Measurements from ENCODE around the gene CLEC2B.
A peak's percentile ranks its signal among the peaks of the same experiment; 100 is the strongest.

The CLEC2B gene

GRCh38 chr12:9829982-9830381 is 39.2 kb downstream of the CLEC2B start:
- Histone ChIP-seq H3K9ac (ENCODE audit: low read depth, low read length) (no peak overlapping the region), H3K9me3 (ENCODE audit: insufficient read depth, low read depth, low read length) (no peaks in the 10 kb centered on the region), H3K36me3 (ENCODE audit: insufficient read depth, low read length) (no peaks in the 10 kb centered on the region), H3K27ac (ENCODE audit: low read depth, low read length) (no peak overlapping the region), H3K27me3 (ENCODE audit: insufficient read depth, low read length) (no peaks in the 10 kb centered on the region), H3K4me3 (ENCODE audit: low read length) (no peak overlapping the region), H3K4me1 (ENCODE audit: insufficient read depth, low read length) (no peaks in the 10 kb centered on the region; the same call in 1 of the 2 replicates)
- 94% methylated on average over 4 of the region's 5 CpGs for WGBS

DNA sequence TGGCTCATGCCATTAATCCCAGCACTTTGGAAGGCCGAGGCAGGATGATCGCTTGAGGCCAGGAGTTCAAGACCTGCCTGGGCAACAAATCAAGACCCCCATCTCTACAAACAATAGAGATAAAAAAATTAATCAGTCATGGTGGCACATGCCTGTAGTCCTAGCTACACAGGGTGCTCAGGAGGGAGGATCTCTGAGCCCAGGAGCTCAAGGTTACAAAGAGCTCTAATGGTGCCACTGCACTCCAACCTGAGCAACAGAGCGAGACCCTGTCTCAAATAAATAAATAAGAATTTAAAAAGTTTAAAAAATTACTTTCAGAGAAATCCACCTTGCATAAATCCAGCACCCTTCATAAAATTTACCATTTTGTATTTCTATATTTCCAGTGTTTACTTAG is 39.7 kb downstream of the CLEC2B start:
- Histone ChIP-seq H3K4me1 (ENCODE audit: insufficient read depth, low read length) (no peaks in the 10 kb centered on the region; the same call in 1 of the 2 replicates), H3K9me3 (ENCODE audit: insufficient read depth, low read depth, low read length) (no peaks in the 10 kb centered on the region), H3K36me3 (ENCODE audit: insufficient read depth, low read length) (no peaks in the 10 kb centered on the region), H3K27me3 (ENCODE audit: insufficient read depth, low read length) (no peaks in the 10 kb centered on the region), H3K27ac (ENCODE audit: low read depth, low read length) (no peak overlapping the region), H3K4me3 (ENCODE audit: low read length) (no peak overlapping the region), H3K9ac (ENCODE audit: low read depth, low read length) (no peak overlapping the region)
- 67% methylated on average over 3 of the region's 3 CpGs for WGBS

GRCh38 chr12:9827209-9827888 is 41.8 kb downstream of the CLEC2B start, which contains the start of gene KLRF1:
TSS of gene KLRF1 (plus strand) at chr12:9827481. CDS start at chr12:9827545, 64 bp downstream.
- Histone ChIP-seq H3K27me3 (ENCODE audit: insufficient read depth, low read length) (no peaks in the 10 kb centered on the region), H3K9me3 (ENCODE audit: insufficient read depth, low read depth, low read length) (no peaks in the 10 kb centered on the region), H3K4me3 (ENCODE audit: low read length) (no peak within 1 kb of the TSS), H3K9ac (ENCODE audit: low read depth, low read length) (no peak within 1 kb of the TSS), H3K4me1 (ENCODE audit: insufficient read depth, low read length) (no peaks in the 10 kb centered on the region), H3K36me3 (ENCODE audit: insufficient read depth, low read length) (no peaks in the 10 kb centered on the region), H3K27ac (ENCODE audit: low read depth, low read length) (no peak within 1 kb of the TSS)
- 92% methylated on average over 2 of the region's 3 CpGs for WGBS

GRCh38 chr12:9820281-9820930 is 48.7 kb downstream of the CLEC2B start:
- no peaks in the 10 kb centered on the region for H3K4me1 ChIP-seq (ENCODE audit: insufficient read depth, low read length)
- H3K27me3 ChIP-seq (ENCODE audit: insufficient read depth, low read length): no peaks in the 10 kb centered on the region
- WGBS: 90% methylated on average over 9 of the region's 9 CpGs
- H3K9me3 ChIP-seq (ENCODE audit: insufficient read depth, low read depth, low read length): no peaks in the 10 kb centered on the region
- H3K4me3 ChIP-seq (ENCODE audit: low read length): no peak overlapping the region
- H3K36me3 ChIP-seq (ENCODE audit: insufficient read depth, low read length): no peaks in the 10 kb centered on the region
- no peak overlapping the region for H3K9ac ChIP-seq (ENCODE audit: low read depth, low read length)
- no peak overlapping the region for H3K27ac ChIP-seq (ENCODE audit: low read depth, low read length)

DNA sequence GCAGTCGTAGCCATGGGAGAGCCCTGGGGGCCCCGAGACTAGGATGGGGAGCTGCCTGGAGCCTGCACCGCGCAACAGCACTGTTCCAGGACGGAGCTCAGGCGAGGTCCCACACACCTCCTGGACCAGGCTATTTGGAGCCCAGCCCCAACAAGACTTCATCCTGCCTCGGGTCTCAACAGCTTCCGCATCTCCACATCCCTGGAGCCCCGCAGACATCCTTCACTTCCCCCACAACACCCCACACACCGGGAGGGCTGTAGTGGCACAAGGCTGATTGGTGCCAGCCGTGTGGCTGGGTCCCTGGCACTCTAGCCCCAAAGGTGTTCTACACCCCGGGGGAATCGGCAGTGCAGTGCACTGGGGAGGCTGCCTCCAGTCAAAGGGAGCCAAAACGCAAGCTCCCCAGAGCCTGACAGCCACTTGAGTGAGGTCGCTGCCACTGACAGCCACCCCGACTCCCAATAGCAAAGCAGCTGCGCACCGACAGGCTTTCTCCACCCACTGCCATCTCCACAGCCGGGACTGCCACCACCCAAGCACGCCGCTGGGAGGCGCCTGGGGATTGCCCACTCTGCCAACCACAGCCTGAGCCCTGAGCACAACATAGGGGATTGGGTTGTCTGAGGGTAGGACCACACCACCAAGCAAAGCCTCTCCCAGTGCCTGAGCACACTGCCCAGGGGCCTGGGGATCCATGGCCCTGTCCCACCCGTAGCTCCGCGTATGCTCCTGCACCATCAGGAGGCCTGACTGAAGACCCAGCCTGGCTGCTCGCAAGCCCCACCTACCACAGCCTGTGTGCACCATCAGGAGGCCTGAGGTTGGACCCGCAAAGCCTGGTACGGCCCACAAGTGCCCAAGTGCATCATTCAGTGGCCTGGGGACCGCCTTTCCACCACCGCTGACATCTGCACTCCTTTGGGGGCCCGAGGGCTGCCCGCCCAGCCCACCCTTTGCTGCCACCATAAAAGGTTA is 55.0 kb downstream of the CLEC2B start:
- no peaks in the 10 kb centered on the region for H3K36me3 ChIP-seq (ENCODE audit: insufficient read depth, low read length)
- no peaks in the 10 kb centered on the region for H3K4me1 ChIP-seq (ENCODE audit: insufficient read depth, low read length)
- no peak overlapping the region for H3K27ac ChIP-seq (ENCODE audit: low read depth, low read length)
- H3K4me3 ChIP-seq (ENCODE audit: low read length): peak overlapping the region; percentile 23; the same call in 1 of the 2 replicates
- no peaks in the 10 kb centered on the region for H3K27me3 ChIP-seq (ENCODE audit: insufficient read depth, low read length)
- 79% methylated on average over 32 of the region's 32 CpGs for WGBS
- H3K9ac ChIP-seq (ENCODE audit: low read depth, low read length): no peak overlapping the region
- no peaks in the 10 kb centered on the region for H3K9me3 ChIP-seq (ENCODE audit: insufficient read depth, low read depth, low read length)

DNA sequence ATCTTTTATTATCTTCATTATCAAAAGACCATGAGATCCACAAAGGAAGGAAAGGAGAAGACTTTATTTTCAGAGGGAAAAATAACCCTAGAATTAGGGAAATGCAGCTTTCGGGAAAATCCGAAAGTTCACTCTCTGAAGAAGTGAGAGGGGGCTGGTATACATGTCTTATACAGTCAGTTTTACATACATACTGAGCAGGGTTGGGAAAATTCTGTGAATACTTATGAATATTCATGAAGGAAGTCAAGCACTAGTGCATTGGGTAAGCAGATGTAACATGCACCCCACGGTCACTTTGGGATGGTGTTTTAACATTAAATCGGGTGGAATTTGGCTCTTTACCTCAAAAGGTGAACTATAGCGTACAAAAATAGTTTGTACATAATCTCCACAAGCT is 57.5 kb downstream of the CLEC2B start:
- Histone ChIP-seq H3K27me3 (ENCODE audit: insufficient read depth, low read length) (no peaks in the 10 kb centered on the region), H3K9me3 (ENCODE audit: insufficient read depth, low read depth, low read length) (no peaks in the 10 kb centered on the region), H3K36me3 (ENCODE audit: insufficient read depth, low read length) (no peaks in the 10 kb centered on the region), H3K4me3 (ENCODE audit: low read length) (no peak overlapping the region), H3K9ac (ENCODE audit: low read depth, low read length) (no peak overlapping the region), H3K27ac (ENCODE audit: low read depth, low read length) (no peak overlapping the region), H3K4me1 (ENCODE audit: insufficient read depth, low read length) (no peaks in the 10 kb centered on the region)
- WGBS: 93% methylated on average over 5 of the region's 5 CpGs

DNA sequence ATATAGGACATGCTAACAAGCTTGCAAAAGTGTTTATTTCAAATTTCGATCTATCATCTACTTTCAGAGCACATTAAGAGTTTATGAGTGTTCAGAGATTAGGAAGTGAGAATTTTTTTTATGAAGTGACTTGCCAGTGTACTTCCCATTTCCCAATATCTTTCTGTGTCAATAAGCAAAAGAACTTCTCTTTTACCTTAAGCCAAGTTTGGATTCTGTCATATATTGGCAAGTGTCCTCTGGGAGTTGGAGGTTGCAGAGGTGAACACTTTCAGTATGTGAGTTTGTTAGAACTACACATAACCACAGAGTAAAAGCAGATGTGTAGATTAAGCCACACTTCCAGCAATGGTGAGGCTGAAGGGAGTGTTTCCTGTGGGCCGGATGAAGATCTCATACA is 58.5 kb downstream of the CLEC2B start:
- no peak overlapping the region for H3K4me3 ChIP-seq (ENCODE audit: low read length)
- H3K27ac ChIP-seq (ENCODE audit: low read depth, low read length): no peak overlapping the region
- no peaks in the 10 kb centered on the region for H3K9me3 ChIP-seq (ENCODE audit: insufficient read depth, low read depth, low read length)
- H3K9ac ChIP-seq (ENCODE audit: low read depth, low read length): no peak overlapping the region
- no peaks in the 10 kb centered on the region for H3K4me1 ChIP-seq (ENCODE audit: insufficient read depth, low read length)
- H3K27me3 ChIP-seq (ENCODE audit: insufficient read depth, low read length): no peaks in the 10 kb centered on the region
- WGBS: 100% methylated on average over 2 of the region's 2 CpGs
- H3K36me3 ChIP-seq (ENCODE audit: insufficient read depth, low read length): no peaks in the 10 kb centered on the region

- H3K36me3 ChIP-seq (ENCODE audit: insufficient read depth, low read length): no peaks in the 10 kb centered on the region
- H3K4me1 ChIP-seq (ENCODE audit: insufficient read depth, low read length): no peaks in the 10 kb centered on the region
- no peak overlapping the region for H3K9ac ChIP-seq (ENCODE audit: low read depth, low read length)
- H3K4me3 ChIP-seq (ENCODE audit: low read length): no peak overlapping the region
- no peaks in the 10 kb centered on the region for H3K9me3 ChIP-seq (ENCODE audit: insufficient read depth, low read depth, low read length)
- H3K27ac ChIP-seq (ENCODE audit: low read depth, low read length): no peak overlapping the region
- H3K27me3 ChIP-seq (ENCODE audit: insufficient read depth, low read length): no peaks in the 10 kb centered on the region
These were observed 59.3 kb downstream of the CLEC2B start for GRCh38 chr12:9809866-9810265.

GRCh38 chr12:9809338-9809737 is 59.8 kb downstream of the CLEC2B start:
- Histone ChIP-seq H3K27me3 (ENCODE audit: insufficient read depth, low read length) (no peaks in the 10 kb centered on the region), H3K9me3 (ENCODE audit: insufficient read depth, low read depth, low read length) (no peaks in the 10 kb centered on the region), H3K4me1 (ENCODE audit: insufficient read depth, low read length) (no peaks in the 10 kb centered on the region), H3K36me3 (ENCODE audit: insufficient read depth, low read length) (no peaks in the 10 kb centered on the region), H3K27ac (ENCODE audit: low read depth, low read length) (no peak overlapping the region), H3K9ac (ENCODE audit: low read depth, low read length) (no peak overlapping the region), H3K4me3 (ENCODE audit: low read length) (no peak overlapping the region)
- 90% methylated on average over 4 of the region's 4 CpGs for WGBS

DNA sequence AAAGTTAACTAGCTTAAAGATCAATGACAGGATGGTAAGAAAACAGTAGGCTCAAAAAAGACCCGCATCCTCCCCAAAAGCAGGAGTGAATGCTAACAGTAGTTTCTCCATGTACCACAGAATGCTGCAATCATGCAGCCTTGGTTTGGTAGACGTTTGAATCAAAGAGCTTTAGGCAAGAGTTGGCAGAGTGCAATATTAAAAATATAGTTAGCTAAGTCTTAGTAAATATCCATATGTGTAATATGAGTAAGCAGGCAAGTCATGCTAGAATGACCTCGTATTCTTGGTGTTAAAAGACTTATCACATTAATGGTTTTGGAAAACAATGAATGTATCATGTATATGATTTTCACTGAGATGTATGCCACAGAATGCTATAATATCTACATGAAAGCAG is 60.6 kb downstream of the CLEC2B start:
- no peaks in the 10 kb centered on the region for H3K36me3 ChIP-seq (ENCODE audit: insufficient read depth, low read length)
- H3K4me1 ChIP-seq (ENCODE audit: insufficient read depth, low read length): no peaks in the 10 kb centered on the region
- no peak overlapping the region for H3K9ac ChIP-seq (ENCODE audit: low read depth, low read length)
- WGBS: 64% methylated on average over 3 of the region's 3 CpGs
- no peaks in the 10 kb centered on the region for H3K9me3 ChIP-seq (ENCODE audit: insufficient read depth, low read depth, low read length)
- H3K27me3 ChIP-seq (ENCODE audit: insufficient read depth, low read length): no peaks in the 10 kb centered on the region
- H3K4me3 ChIP-seq (ENCODE audit: low read length): no peak overlapping the region
- H3K27ac ChIP-seq (ENCODE audit: low read depth, low read length): no peak overlapping the region

GRCh38 chr12:9806714-9807113 is 62.4 kb downstream of the CLEC2B start:
- Histone ChIP-seq H3K9me3 (ENCODE audit: insufficient read depth, low read depth, low read length) (no peaks in the 10 kb centered on the region), H3K4me3 (ENCODE audit: low read length) (no peak overlapping the region), H3K36me3 (ENCODE audit: insufficient read depth, low read length) (no peaks in the 10 kb centered on the region), H3K27me3 (ENCODE audit: insufficient read depth, low read length) (no peaks in the 10 kb centered on the region), H3K9ac (ENCODE audit: low read depth, low read length) (no peak overlapping the region), H3K27ac (ENCODE audit: low read depth, low read length) (no peak overlapping the region), H3K4me1 (ENCODE audit: insufficient read depth, low read length) (no peaks in the 10 kb centered on the region)
- WGBS: 93% methylated on average over 3 of the region's 4 CpGs
